Cardiac fibroblast (primary cell): ENCODE measurements around the gene MLLT1.
A peak's percentile ranks its signal among the peaks of the same experiment; 100 is the strongest.

ENCODE experiments used
- DNase-seq, 2 donors: peaks; one replicate each; pipeline versions ENCODE4 v3.0.0 to v3.0.0-alpha.2; 2010; ENCODE audit warnings: low read depth in 2 of 2
- H3K4me3 ChIP-seq, 2 donors: replicated peaks in 1 of 2; 1 replicate in 1 of 2; 2 replicates in 1 of 2; pipeline ENCODE4 v1.5.1; 2011; ENCODE audit warnings: low read depth in 2 of 2, low read length in 2 of 2, mild to moderate bottlenecking in 2 of 2, moderate library complexity in 1 of 2
- TF ChIP-seq, protein P1 (sequence below): IDR thresholded peaks from one replicate; pipeline ENCODE4 v1.5.1; 2011; ENCODE audit warnings: low read depth, mild to moderate bottlenecking, low read length, inconsistent platforms

MLLT1 gene

DNA sequence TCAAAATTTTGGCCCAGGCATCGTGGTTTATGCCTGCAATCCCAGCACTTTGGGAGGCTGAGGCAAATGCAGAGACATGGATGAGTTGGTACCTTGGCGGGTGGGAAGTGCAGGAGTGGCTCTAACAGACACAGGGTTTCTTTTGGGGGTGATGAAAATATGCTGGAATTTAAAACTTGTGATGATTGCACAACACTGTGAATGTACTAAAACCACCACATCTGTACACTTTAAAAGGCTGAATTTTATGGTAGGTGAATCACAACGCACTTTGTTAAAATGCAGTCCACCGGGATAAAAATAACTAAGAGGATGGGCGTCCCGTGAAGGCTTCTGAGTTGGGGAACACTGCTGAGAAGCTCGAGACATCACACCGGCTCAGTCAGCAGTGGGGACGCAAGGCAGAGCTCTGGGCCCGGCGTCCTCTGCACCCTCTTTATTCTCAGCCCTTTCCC lies 47.1 kb downstream of the MLLT1 start:
- peak; percentile 76 to 92 for DNase-seq
- TF ChIP-seq, protein P1, sequence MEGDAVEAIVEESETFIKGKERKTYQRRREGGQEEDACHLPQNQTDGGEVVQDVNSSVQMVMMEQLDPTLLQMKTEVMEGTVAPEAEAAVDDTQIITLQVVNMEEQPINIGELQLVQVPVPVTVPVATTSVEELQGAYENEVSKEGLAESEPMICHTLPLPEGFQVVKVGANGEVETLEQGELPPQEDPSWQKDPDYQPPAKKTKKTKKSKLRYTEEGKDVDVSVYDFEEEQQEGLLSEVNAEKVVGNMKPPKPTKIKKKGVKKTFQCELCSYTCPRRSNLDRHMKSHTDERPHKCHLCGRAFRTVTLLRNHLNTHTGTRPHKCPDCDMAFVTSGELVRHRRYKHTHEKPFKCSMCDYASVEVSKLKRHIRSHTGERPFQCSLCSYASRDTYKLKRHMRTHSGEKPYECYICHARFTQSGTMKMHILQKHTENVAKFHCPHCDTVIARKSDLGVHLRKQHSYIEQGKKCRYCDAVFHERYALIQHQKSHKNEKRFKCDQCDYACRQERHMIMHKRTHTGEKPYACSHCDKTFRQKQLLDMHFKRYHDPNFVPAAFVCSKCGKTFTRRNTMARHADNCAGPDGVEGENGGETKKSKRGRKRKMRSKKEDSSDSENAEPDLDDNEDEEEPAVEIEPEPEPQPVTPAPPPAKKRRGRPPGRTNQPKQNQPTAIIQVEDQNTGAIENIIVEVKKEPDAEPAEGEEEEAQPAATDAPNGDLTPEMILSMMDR = no peak
- no peak overlapping the region for H3K4me3 ChIP-seq

DNA sequence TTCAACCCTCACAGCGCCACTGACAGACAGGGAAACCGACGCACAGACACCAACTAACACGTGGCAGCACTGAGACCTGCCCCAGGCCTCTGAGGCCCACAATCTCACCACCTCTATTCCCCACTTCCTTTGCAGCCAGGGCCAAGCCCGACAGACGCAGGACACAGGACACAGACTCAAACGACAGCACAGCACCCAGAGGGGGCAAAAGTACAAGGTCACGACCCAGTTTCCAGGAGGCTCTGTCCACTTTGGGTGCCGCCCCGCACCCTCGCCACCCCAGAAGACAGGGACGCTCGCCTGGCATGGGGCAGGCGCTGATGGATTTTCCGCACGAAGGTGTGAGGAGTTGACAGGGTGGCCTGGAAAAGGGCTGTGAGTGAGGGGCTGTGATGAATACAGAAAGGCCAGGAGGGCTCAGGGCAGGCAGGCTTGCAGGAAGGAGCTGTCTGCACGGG lies 48.8 kb downstream of the MLLT1 start:
- no peak for DNase-seq
- TF ChIP-seq, protein P1 = no peak

DNA sequence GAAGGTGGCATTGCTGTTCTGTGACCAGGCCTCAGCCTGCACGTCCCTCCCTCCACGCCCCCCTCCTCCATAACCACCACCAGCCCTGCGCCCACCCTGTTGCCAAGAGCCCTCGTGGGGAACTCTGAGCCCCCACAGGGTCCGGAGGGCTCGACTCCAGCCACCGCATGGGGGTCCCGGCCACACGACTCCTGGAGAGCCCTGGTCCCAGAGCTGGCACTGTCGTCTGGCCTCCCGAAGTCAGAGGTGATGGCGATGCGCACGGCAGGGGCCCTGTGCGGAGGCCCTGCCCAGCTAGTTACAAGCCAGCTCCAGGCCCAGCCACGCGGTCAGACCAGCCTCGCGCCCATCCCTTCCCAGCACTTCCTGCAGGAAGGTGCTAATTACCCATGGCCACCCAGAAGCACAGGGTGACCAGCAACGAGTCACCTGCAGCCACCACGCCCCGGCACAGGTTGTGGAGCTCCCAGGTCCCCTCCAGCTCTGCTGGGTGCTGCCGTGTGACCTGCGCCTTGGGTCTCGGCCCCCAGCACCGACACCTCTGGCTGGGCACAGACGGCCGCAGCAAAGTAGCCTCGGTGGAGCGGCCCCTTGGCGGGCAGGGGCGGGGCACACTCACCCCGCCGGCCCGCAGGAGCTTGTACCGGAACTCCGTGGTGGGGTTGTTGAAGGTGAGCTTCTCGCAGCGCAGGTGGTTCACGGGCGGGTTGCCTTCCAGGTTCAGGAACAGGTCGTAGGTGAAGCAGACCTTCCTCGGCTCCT lies 49.6 kb downstream of the MLLT1 start:
- TF ChIP-seq, protein P1 = no peak
- no peak overlapping the region for H3K4me3 ChIP-seq
- no peak for DNase-seq

More for the DNA sequence above, 48.8 kb downstream of the MLLT1 start:
- no peak overlapping the region for H3K4me3 ChIP-seq

DNA sequence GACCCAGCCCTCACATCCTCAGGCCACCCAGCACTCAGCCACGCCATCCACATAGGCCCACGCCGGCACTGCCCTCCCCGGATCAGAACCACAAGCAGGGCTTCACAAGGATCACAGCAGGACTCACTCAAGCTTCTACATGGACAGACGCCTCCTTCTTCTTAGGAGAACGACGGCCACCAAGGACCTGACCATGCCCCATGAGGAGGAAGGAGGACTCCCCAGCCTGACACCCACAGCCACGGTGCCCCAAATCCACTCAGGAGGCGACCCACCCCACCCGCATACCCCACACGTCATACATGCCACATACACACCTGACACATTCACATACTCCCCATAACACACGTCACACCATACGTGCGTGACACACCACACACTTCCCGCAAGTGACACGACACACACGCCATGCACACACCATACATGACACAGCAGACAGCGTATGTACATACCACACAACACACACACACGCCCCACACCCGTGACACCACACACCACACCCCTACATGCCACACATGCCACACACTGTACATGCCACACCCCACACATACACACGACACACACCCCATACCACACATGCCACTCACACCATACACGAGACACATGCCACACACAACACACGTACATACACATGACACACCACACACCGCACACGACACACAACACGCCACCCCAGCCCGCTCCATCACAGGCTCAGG lies 50.4 kb downstream of the MLLT1 start:
- DNase-seq = no peak
- TF ChIP-seq, protein P1 = no peak
- H3K4me3 ChIP-seq = no peak overlapping the region

DNA sequence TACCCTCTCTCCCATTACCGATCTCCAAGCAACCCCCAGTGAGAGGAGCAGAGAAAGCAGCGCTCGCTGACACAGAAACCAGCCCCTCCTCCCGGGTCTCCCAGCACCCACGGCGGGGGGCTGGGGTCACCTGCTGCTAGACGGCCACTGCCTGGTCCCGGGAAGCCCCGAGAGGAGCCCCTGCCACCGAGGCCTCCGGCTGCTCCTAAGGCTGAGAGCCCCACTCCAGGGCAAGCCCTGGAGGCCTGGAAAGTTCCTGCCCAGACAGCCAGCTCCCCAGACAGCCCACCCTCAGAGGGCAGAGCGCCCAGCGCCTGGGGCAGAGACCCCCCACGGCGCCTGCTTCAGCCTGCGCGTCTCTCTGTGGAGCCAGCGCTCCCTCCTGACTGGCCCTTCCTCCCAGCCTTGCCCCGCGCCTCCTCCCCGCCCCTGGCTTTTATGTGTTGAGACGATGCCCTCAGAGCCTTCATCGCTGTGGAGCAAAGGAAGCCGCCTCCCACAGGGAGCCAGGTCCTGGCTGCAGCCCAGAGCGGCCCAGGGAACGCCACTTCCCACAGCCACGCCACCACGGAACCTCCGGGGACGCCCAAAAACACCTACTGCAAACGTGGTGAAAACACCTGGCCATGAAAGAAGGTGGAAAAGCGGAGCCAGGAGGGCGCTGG lies 51.1 kb downstream of the MLLT1 start:
- TF ChIP-seq, protein P1 = no peak
- no peak for DNase-seq

DNA sequence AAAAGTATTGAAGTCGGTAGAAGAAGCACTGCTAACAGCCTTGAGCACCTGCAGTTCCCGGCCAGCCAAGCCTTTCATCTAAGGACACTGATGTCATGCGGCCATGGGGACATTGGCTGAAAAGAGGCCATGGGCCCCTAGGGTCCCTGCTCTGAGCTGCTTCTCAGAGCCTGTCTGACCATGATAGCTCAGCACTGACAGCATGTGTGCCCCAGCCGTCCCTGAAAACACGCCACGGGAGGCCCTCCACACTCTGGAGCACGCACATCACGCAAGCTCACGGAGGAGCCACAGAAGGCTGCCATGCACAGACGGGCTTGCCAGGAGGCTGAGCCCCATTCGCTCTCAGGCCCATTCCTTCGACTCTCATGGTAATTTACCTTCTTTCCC lies 51.8 kb downstream of the MLLT1 start:
- DNase-seq = no peak
- no peak overlapping the region for H3K4me3 ChIP-seq
- TF ChIP-seq, protein P1 = no peak

More for the DNA sequence above, 51.1 kb downstream of the MLLT1 start:
- H3K4me3 ChIP-seq = no peak overlapping the region
